CD4-positive, alpha-beta T cell treated with Interleukin-10 for 1 hour (primary cell): ENCODE results near the gene SKI.
"Not testable (repeated sequence)": the region's sequence is repeated elsewhere in the genome, so short reads cannot be mapped to it uniquely, and the experiment has no call there.

Experiments
- DNase-seq: peaks from one replicate; pipeline ENCODE4 v3.0.0-alpha.2; 2020

The SKI gene

DNA sequence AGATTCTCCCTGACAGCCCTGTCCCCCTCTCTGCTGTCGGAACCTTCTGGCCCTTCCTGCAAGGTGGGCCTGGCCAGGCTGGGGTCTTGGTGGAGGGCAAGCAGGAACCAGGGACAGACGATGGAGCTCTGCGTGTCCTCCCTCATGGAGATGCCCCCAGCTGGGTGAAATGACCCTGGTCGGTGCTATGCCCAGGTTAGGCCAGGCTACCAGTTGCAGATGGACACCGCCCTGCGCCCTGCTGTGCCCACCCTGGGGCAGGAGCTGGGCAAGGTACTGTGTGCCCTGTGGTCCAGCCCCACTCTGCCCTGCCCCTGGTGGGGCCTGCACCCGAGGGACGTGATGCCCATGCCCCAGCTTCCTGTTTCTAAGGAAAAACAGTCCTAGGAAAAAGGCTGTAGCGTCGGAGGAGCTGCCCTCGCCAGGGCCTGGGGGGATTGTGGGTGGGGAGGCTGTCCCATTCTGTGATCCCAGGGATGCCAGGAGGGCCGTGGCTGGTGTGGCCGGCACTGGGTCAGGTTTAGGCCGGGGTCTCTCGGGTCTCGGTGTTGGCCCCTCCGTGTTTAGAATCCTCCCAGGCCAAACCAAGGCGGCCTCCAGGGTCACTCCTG lies 85.6 kb downstream of the SKI start:
- DNase-seq = no peak

DNA sequence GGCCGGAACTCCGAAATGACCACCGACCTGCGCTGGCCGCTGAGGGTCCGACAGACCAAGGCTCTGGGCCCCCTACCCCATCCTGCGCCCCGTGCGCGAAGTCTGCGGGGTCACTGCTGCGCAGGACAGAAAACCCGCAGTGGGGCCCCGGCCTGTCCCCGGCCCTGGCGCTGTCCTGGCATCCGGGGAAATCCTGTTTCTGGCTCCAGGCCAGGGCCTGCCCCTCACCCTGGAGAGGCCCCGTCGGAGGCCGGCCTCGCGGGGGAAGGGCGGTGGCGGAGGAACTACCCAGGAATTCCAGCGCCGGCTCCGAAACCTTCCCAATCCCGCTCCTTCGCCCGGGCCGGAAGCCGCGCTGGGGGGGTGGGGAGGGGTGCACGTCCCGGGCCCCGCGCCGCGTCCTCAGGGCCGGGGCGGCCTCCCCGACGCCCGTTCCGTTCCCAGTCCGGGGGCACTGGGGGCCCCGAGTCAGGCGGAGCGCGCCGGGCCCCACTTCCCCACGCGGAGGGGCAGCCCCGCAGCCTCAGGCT lies 86.2 kb downstream of the SKI start:
- no peak for DNase-seq

DNA sequence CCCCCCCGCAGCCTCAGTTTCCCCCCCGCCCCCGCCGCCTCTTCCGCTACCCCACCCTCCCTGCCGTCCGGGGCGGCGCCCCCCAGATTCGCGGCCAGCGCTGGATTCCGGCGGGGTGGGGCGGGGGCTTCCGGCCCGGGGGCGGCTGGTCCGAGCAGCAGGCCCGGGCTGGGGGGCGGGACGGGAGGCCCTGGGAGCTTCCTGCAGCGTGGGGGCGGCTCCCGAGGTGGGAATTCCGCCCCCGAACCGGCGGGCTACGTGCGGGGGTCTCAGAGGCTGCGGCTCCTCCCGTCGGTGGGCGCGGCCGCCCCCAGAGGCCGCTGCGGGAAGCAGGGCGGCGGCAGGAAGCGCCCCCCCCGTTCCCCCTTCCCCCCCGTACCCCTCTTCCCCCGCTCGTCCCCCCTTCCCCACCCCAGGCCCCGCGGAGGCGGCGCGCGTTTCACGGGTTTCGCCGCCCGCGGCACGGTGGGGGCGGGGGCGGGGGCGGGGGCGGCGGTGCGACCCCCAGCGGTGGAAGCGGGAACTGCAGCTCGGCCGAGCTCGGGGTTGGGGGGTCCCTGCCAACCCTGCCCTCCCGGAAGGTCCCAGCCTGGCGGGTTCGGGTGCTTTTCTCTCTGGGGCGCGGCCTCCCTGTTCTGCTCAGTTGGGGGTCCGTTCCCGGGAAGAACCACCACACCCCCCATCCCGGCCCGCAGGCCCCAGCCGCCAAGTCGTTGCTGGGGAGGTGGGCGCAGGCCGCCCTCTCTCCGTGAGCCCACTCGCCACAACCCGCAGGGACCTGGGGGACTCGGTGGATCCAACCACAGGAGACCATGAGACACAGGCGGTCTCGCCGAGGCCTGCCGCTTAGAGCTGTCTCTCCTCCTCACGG lies 86.9 kb downstream of the SKI start:
- DNase-seq = peak; percentile 78

DNA sequence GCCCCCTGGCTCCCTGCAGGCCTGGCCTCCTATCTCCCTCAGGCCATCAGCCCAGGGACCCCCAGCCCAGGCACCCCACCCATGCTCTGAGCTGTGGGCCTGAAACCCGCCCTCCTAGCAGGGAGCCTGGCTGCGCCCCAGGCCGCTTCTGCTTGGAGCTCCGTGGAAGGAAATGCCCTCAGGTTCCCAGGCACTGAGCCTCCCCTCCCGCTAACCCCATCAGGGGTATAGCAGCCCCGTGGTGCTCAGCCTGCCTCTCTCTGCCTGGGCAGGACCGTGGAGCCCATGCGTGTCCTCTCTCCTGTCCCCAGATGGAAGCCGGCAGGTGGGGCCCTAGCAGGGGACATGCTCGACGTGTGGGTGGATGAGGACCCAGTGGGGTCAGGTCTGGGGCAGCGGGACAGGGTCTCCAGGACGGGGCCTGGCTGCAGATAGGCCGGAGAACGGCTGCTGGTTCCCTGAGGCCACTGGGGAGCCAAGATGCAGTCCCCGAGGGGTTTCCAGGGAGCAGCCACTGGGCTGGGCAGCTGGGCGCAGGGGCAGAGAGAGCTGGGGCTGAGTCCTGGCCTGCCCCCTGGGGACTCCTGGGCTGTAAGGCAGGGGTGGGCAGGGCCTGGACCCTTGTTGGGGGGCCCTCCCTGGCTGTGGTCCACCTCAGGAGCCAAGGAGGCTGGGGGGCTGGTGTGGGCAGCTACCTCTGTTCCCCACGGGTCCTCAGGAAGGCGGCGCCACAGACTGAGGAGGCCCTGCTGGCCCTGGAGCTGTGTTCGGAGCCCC lies 87.7 kb downstream of the SKI start:
- DNase-seq = no peak

DNA sequence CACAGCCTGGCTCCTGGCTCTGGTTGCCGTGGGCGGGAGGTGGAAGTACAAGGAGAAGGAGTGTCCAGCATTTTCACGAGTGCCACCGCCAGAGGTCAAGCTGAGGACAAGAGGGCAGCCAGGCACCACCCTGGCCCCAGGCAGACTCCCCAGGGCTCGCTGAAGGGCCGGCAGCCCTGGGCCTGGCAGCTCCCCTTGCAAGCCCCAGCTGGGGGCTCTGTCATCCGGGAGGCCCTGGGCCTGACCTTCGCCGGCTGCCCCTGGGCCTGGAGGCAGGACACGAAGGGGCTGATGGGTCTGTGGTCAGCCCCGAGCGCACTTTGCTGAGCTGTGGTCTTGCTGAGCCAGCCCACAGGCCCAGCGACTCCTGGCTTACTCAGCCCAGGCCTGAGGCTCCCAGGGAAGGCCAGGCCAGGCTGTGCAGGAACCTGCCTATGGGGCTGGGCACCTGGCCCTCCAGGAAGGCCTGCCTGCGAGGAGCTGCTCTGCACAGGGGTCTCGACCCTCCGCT lies 88.4 kb downstream of the SKI start:
- DNase-seq = no peak

DNA sequence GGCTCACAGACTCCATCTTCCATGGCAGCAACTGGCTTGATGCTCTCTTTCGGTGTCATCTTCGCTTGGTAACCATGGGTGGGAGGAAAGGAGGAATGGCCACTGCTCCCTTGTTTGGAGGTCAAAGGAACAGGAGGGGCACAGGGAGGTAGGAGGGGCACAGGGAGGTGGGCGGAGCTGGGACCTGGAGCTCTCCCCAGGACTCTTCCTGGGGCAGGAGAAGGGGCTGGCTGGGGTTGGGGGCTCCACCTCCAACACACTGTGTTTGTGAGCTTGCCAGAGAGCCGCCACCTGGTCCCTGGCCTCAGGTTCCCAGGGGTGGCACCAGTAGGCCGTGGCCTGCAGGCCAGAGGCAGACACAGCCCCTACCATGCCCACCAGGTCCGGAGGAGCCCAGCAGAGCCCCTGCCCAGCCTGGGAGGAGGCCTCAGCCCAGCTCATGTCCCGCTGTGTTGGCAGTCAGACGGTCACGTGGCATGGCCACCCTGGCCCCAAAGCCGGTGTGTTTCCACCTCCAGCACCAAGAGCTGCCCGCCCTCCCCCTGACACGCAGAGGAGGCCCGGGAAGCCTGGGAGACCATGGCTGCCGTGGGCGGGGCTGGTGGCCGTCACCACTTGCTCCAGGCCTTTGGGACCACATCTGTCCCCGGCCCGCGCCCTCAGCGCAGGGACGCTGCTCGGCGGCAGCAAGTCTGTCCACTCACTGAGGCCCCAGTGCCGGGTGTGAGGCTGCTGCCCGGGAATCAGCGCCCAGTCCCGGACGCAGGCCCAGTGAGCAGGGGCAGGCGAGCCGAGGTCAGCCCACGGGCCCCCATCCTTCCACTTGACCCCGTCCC lies 89.3 kb downstream of the SKI start:
- DNase-seq = no peak

DNA sequence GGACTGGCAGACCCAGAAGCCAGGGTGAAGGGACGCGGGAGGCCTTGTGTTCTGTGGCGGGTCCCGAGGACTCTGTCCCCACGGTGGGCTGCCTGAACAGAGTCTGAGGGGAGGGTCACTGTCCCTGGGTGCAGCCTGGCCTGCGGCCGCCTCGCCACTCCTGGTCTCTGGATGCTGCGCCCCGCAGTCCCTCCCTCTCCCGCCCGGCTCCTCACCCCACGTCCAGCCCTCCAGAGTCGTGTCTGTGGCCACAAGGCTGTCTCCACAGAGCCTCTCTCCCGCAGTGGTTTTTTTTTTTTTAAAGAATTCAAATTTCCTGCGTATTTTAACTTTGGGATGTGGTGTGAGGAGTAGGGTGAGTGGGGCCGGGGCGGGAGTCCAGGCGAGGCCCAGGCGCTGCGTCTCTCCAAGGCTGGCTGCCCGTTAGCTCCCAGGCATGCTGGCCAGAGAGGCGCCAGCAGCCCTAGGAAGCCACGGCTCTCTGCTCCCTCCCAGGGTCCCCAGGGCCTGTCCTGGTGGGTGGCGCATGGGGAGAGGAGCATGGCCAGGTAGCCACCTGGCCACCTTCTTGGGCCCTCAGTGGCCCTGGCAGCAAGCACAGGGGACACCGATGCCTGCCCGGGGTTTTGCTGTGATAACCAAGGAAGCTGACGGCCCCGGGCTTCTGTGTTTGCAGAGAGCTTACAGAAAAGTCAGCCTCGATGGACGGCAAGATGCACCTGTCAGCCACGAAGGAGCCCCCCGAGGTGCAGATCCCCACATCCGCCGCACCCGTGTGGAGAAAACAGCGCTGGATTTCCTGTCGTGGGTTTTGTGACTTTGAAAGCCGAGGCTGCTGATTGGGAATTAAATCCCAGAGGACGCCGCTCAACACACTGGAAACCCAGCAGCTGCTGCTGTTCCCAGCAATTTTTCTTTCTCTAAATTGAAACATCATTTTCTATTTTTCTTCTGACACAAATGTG lies 90.5 kb downstream of the SKI start:
- DNase-seq = no peak

DNA sequence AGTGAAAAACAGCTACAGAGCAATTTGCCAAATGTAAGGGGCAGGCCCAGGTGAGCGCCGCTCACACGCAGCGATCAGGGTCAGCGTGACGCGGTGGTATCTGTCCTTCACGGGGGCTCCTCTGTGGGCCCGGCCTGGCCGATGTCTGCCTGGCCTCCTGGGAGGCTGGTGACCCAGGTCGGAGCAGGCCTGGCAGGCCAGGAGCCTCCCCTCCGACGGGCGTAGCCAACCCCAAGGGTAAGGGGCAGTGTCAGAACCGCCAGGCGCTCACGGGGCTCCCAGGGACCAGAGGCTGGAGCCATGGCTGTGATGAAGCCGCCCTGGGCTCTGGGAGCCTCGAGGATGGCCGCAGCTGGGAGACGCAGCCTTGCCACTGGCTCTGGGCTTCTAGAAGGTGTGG lies 91.2 kb downstream of the SKI start:
- DNase-seq = no peak

DNA sequence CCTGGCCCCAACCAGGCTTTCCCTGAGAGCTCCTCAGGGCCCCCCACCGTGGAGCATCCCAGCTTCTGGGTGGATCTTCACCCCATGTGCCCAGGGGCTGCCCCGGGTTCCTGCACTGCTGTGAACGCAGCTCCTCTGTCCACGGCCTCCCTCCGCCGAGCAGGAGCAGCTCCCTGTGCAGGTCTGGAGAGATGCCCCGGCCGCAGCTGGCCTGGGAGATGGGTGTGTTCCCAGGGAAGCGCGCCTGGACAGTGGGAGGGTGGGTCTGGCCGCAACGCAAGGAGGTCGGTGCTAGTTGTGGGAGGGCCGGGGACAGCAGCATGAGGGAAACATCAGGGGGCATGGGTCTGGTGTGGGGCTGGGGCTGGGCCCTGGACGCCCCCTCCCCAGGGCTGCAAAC lies 91.9 kb downstream of the SKI start:
- no peak for DNase-seq

DNA sequence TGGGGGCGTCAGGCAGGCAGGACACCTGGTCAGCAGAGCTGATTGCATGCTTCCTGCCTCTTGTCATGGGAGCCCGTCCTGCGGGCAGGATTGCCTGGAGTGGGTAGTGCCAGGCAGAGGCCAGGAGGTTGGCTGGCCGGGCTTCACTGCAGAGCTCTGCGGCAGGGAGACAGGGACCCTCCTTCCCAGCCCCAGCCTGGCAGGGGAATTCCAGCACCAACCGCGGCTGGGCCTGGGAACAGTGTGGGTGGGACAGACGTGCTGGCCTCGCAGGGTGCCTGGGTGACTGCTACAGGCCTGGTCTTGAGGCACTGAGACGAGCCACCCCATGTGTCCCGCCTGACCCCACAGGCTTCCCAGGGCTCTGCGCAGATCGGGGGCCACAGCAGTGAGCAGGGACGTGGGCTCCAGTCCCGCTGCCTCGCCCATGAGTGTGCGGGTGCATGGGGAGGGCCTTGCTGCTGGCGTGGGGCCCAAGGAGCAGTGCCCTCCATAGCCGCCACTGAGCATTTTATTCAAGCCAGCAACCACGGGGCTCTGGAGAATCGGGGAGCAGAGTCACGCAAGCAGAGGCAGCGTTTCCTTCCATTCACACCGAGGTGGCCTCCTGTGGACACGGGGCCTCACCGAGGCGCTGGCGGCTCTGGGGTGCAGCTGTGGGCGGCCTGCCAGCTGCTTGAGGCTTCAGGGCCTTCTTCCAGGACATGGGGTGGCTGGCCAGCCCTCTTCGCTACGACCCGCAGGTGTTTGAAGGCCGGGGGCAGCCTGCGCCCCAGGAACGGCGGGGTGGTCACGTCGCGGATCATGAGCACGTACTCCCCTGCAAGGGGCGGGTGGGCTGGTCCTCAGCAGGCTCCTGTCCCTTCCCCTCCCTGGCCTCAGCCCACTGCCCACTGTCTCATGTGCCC lies 92.9 kb downstream of the SKI start:
- no peak for DNase-seq

DNA sequence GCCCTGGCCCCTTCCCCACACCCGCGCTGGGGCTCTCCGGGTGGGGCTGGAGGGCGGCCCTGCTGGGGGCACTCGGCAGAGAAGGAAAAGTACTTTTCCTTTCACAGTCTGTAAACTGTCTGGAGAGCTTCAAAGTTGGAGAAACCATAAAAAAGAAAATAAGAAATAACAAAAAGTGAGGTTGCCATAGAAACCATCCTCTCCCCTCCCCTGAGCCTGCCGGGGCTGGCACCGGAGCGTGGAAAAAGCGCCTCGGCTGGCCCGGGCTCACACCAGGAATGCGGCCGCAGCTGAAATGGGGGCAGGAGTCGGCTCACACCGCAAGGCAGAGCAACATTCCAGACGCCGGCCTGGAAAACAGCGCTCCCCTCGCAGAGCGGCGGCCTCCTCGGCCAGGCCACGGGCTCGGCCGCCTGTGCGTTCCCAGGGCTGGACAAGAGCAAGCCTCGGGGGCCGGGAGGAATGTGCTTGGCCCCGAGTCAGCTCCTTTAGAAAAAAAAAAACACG lies 94.0 kb downstream of the SKI start:
- DNase-seq = no peak

DNA sequence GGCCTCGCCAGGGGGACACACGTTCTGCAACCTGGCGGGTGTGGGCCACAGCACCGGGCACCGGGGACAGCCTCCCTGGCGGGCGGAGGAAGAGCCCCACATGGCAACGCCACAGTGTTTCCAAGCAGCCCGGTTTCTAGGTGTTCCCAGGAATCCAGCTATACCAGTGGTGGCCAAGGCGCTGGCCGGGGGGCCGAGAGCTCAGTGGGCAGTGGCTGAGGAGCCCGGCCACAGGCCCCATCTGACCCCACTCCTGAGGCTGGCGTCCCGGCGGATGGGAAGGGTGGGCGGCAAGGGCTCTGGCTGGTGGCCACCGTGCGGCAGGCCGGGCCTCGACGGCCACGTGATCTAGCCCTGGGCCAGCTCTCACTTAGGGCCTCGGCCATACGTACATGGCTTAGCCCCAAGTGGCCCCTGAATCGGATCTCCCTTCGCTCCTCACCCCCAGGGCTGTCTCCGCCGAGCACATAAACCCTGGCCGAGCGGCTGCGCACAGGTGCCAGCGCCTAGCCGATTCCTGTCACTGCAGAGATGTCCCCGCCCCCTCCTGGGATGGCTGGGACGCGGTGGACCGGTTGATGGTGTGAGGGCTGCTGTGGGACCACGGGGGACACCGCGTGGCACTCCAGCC lies 94.6 kb downstream of the SKI start:
- DNase-seq = no peak

DNA sequence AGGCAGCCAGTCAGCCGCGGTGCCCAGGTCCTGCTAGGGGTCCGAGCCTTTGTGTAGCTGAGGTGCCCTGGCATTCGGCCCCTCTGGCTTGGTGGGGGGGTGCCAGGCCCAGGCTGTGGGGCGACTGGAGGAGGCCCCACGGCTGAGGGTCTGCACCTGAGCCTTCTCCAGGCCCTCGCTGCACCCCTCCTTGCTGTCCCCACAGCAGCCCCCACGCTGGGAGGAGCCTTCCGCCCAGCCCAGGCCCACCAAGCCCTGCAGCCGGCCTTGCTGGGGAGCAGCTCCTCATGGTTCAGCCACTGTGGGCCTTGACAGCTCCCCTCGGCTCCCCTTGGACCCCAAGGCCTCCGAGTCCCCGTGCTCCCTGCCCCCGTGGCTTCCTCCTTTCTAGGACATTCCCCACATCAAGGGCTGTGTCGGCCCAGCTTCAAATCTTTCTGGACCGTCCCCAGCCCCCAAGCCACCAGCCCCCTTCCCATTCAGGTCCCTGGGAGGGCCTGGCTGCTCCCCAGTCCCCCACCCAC lies 95.4 kb downstream of the SKI start:
- no peak for DNase-seq

DNA sequence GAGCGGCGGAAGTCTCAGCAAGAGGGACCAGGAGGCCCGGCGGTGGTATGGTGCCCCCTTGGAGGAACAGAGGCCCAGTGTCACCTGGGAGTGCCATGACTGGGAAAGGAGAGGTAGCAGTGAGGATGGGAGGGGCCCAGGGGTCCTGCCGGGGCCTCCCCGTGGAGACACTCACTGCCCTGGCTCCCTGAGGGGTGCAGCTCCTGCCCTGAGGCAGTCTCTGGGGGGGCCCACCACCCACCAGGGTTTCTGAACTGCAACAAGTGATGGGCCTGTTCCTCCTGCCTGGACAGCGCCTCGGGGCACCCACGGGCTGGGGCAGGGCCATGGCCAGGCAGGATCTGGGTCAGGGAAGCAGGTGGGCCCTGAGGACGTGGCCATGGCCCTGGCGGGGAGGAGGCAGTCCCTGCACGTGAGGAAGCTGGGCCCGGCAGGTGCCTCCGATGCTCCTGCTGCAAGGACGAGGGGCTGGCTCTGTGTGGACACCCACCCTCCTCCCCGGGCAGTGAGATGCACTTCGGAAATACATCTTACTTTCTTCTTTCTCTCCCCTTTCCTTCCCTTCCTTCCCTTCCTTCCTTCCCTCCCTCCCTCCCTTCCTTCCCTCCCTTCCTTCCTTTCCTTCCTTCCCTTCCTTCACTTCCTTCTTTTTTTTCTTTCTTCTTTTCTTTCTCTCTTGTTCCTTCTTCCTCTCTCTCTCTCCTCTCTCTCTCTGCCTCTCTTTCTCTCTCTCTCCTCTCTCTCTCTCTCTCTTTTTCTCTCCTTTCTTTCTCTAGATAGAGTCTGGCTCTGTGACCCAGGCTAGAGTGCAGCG lies 96.6 kb downstream of the SKI start:
- no peak for DNase-seq

DNA sequence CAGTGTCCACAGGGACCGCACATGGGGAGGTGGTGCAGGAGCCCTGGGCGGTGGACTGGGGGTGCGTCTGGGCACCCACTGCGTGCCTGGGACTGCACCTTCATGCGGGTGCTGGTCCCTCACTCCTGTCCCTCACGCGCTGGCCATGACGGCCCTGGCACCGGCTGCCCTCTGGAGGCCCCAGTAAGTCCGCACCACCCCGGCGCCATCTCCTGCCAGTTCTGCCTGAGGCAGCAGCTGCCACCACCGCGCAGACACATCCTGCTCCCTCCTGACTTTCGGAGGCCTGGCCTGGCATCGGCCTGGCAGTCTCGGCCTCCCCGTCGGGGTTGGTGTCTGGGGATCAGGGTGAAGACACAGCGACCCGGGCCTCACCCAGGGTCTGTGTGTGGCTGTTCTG lies 98.4 kb downstream of the SKI start:
- DNase-seq = no peak

DNA sequence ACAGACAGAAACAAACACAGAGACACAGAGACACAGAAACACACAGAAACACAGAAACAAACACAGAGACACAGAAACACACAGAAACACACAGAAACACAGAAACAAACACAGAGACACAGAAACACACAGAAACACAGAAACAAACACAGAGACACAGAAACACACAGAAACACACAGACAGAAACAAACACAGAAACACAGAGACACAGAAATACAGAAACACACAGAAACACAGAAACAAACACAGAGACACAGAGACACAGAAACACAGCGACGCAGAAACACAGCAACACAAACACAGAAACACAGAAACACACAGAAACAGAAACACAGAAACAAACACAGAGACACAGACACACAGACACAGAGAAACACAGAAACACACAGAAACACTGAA lies 99.0 kb downstream of the SKI start:
- DNase-seq = not testable (repeated sequence)

DNA sequence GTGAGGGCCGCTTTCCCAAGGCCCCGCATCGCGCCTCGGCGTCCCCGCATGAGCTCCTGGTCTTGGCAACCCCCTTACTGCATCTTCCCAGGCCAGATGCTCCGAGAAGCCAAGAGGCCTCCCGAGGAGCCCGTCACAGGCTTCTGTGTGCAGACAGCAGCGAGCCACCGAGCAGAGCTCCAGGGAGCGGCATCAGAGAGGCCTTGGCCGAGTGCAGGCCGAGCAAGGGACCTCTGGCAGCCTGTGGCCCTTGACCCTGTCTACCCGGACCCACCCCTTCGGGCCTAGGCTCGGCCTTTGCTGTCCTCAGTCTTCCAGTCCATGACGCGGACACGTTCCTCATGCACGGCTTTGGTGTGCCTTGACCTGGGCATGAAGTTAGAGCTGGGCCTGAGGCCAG lies 99.7 kb downstream of the SKI start:
- DNase-seq = no peak
